ENCODE results near the gene ALG11.

DNA sequence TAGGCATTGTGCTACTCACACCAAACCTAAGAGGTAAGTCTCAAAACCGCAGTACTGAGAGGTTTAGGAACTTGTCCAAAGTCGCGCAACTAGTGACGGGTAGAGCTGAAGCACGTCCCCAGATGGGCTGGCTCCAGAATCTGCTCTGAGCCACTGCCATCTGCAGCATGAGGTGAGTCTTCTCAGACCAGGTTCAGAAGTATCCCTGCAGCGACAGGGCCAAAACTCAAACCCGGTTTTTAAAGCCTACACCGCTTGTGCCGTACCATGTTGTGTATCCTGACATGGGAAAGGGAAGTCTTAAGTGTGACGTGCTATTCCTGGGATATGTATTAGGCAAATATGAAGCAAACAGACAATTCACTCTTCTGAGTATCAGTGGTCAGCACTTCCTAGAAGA is 46.0 kb upstream of the ALG11 start:
- TF ChIP-seq CTCF (conservative IDR thresholded peaks at IDR 0.05 in 1 of 2, IDR thresholded peaks at IDR 0.05 in 1 of 2; ENCODE audit: extremely low read depth in 1 of 2, insufficient read depth in 1 of 2, low read depth in 1 of 2, low read length in 2 of 2) = no peak
- no peak for TF ChIP-seq EZH2 (IDR thresholded peaks at IDR 0.05; ENCODE audit: borderline replicate concordance, low read length)
